H9 (cell line): ENCODE data around the gene FRRS1. TPM values are rescaled to one million over a fixed set of nuclear protein-coding genes. Genes with fewer than 3 reads are reported as not detected.

Experiments used
- DNase-seq: peaks from one replicate; pipeline ENCODE4 v3.0.0-alpha.2; 2017
- H2AFZ ChIP-seq: one replicate; pipeline ENCODE4 v1.6.1; 2013; ENCODE audit warnings: mild to moderate bottlenecking, low read length, control low read depth, moderate library complexity
- H2AK5ac ChIP-seq: 2 replicates; pipeline ENCODE4 v1.6.1; 2013; ENCODE audit warnings: low read length, control low read depth, mixed read lengths; ENCODE audit not compliant: insufficient read length
- H2BK120ac ChIP-seq: one replicate; pipeline ENCODE4 v1.6.1; 2013; ENCODE audit warnings: low read depth, mild to moderate bottlenecking, low read length, control low read depth, inconsistent platforms; ENCODE audit not compliant: poor library complexity, severe bottlenecking
- H2BK12ac ChIP-seq: 2 replicates; pipeline ENCODE4 v1.6.1; 2013; ENCODE audit warnings: low read length, control low read depth, mixed read lengths, low read depth; ENCODE audit not compliant: insufficient read length
- H2BK15ac ChIP-seq: 2 replicates; pipeline ENCODE4 v1.6.1; 2013; ENCODE audit warnings: low read depth, low read length, control low read depth
- H2BK20ac ChIP-seq: one replicate; pipeline ENCODE4 v1.6.1; 2013; ENCODE audit warnings: low read depth, mild to moderate bottlenecking, low read length, control low read depth, inconsistent platforms; ENCODE audit not compliant: poor library complexity, severe bottlenecking
- H2BK5ac ChIP-seq: 2 replicates; pipeline ENCODE4 v1.6.1; 2013; ENCODE audit warnings: low read length, control low read depth, mixed read lengths; ENCODE audit not compliant: insufficient read length
- H3K14ac ChIP-seq: 2 replicates; pipeline ENCODE4 v1.6.1; 2013; ENCODE audit warnings: low read length, control low read depth; ENCODE audit not compliant: insufficient read depth
- H3K18ac ChIP-seq: 2 replicates; pipeline ENCODE4 v1.6.1; 2013; ENCODE audit warnings: low read depth, mild to moderate bottlenecking, mixed read lengths, low read length, control low read depth; ENCODE audit not compliant: insufficient read length
- H3K23ac ChIP-seq: 2 replicates; pipeline ENCODE4 v1.6.1; 2013; ENCODE audit warnings: low read length, control low read depth, mixed read lengths, low read depth; ENCODE audit not compliant: insufficient read length
- H3K23me2 ChIP-seq: 2 replicates; pipeline ENCODE4 v1.6.1; 2013; ENCODE audit warnings: low read depth, mild to moderate bottlenecking, mixed read lengths, low read length, control low read depth; ENCODE audit not compliant: insufficient read length, poor library complexity, severe bottlenecking
- H3K27ac ChIP-seq: 2 replicates; pipeline ENCODE4 v1.5.1; 2013; ENCODE audit warnings: low read length, control low read depth, mixed read lengths, low read depth; ENCODE audit not compliant: insufficient read length
- H3K27me3 ChIP-seq: 2 replicates; pipeline ENCODE4 v1.6.1; 2013; ENCODE audit warnings: low read length, control low read depth, inconsistent platforms; ENCODE audit not compliant: insufficient read depth
- H3K4ac ChIP-seq: 2 replicates; pipeline ENCODE4 v1.6.1; 2013; ENCODE audit warnings: low read depth, mild to moderate bottlenecking, control low read depth, inconsistent platforms, low read length, moderate library complexity
- H3K4me1 ChIP-seq: 2 replicates; pipeline ENCODE4 v1.6.1; 2013; ENCODE audit warnings: low read length, control low read depth, inconsistent platforms; ENCODE audit not compliant: insufficient read depth
- H3K4me2 ChIP-seq: 2 replicates; pipeline ENCODE4 v1.6.1; 2013; ENCODE audit warnings: low read length, control low read depth, mixed read lengths; ENCODE audit not compliant: insufficient read length, insufficient read depth
- H3K56ac ChIP-seq: 2 replicates; pipeline ENCODE4 v1.6.1; 2013; ENCODE audit warnings: low read depth, mild to moderate bottlenecking, mixed read lengths, low read length, control low read depth; ENCODE audit not compliant: insufficient read length
- H3K79me1 ChIP-seq: 2 replicates; pipeline ENCODE4 v1.6.1; 2013; ENCODE audit warnings: low read depth, mild to moderate bottlenecking, moderate library complexity, low read length, control low read depth, inconsistent platforms; ENCODE audit not compliant: insufficient read depth, poor library complexity, severe bottlenecking
- H3K79me2 ChIP-seq: 2 replicates; pipeline ENCODE4 v1.6.1; 2013; ENCODE audit warnings: low read length, control low read depth, inconsistent platforms; ENCODE audit not compliant: insufficient read depth
- H3K9ac ChIP-seq: 2 replicates; pipeline ENCODE4 v1.6.1; 2013; ENCODE audit warnings: low read length, control low read depth, mixed read lengths; ENCODE audit not compliant: insufficient read length; ENCODE audit errors: extremely low read depth
- H3K9me3 ChIP-seq: one replicate; pipeline ENCODE4 v1.6.1; 2013; ENCODE audit warnings: low read depth, low read length, inconsistent platforms; ENCODE audit not compliant: control insufficient read depth
- H3T11ph ChIP-seq: one replicate; pipeline ENCODE4 v1.6.1; 2013; ENCODE audit warnings: mild to moderate bottlenecking, low read length, control low read depth, inconsistent platforms
- H4K20me1 ChIP-seq: one replicate; pipeline ENCODE4 v1.6.1; 2013; ENCODE audit not compliant: control insufficient read depth, insufficient read length, insufficient read depth
- H4K5ac ChIP-seq: 2 replicates; pipeline ENCODE4 v1.6.1; 2013; ENCODE audit warnings: low read depth, mild to moderate bottlenecking, mixed read lengths, low read length, control low read depth; ENCODE audit not compliant: insufficient read length
- H4K8ac ChIP-seq: replicated peaks from 2 replicates; pipeline ENCODE4 v1.6.1; 2013; ENCODE audit warnings: low read length, control low read depth, mixed read lengths, low read depth; ENCODE audit not compliant: insufficient read length
- H4K91ac ChIP-seq: 2 replicates; pipeline ENCODE4 v1.6.1; 2013; ENCODE audit warnings: low read depth, mild to moderate bottlenecking, moderate library complexity, mixed read lengths, low read length, control low read depth; ENCODE audit not compliant: insufficient read length
- H3K27ac Mint-ChIP-seq, 3 experiments: 2 replicates in 2 of 3; 3 replicates in 1 of 3; pipeline ENCODE4 v1.8.0; 2020 to 2021; ENCODE audit warnings: mixed read lengths in 3 of 3, mild to moderate bottlenecking in 1 of 3, moderate library complexity in 1 of 3
- H3K27me3 Mint-ChIP-seq: 2 replicates; pipeline ENCODE4 v1.8.0; 2021; ENCODE audit warnings: low read depth, mild to moderate bottlenecking, moderate library complexity, mixed read lengths
- H3K36me3 Mint-ChIP-seq, 3 experiments: 2 replicates in 2 of 3; 3 replicates in 1 of 3; pipeline ENCODE4 v1.8.0; 2020 to 2021; ENCODE audit warnings: low read depth in 3 of 3, mixed read lengths in 3 of 3; ENCODE audit not compliant: insufficient read depth in 1 of 3
- H3K4me1 Mint-ChIP-seq, 2 experiments: 2 replicates each; pipeline ENCODE4 v1.8.0; 2020; ENCODE audit warnings: mixed read lengths in 2 of 2
- H3K4me3 Mint-ChIP-seq, 2 experiments: 2 replicates in 1 of 2; 3 replicates in 1 of 2; pipeline ENCODE4 v1.8.0; 2020 to 2021; ENCODE audit warnings: mild to moderate bottlenecking in 2 of 2, mixed read lengths in 2 of 2, moderate library complexity in 1 of 2
- H3K9me3 Mint-ChIP-seq, 2 experiments: 2 replicates in 1 of 2; 3 replicates in 1 of 2; pipeline ENCODE4 v1.8.0; 2020; ENCODE audit warnings: mild to moderate bottlenecking in 2 of 2, mixed read lengths in 2 of 2, moderate library complexity in 1 of 2
- WGBS: extraction: QIAGEN DNeasy Blood & Tissue Kit; methylation state at CpG from one replicate; pipeline ENCODE4 v1.1.7; 2013; ENCODE audit warnings: missing lambda C conversion rate, low lambda C conversion rate, mixed read lengths; ENCODE audit not compliant: insufficient read length; ENCODE audit errors: extremely low coverage; 5-methylcytosine and 5-hydroxymethylcytosine counted together
- total RNA-seq: library from RNA; stranded (reverse); gene quantifications from 2 replicates; pipeline ENCODE4 v1.2.1, GENCODE V29; 2021
- TF ChIP-seq, protein P1 (sequence below): fragments of 200-600 bp; sonication (generic); conservative IDR thresholded peaks from 3 replicates; pipeline ENCODE4 v1.8.0; 2021; ENCODE audit warnings: antibody characterized with exemption, mild to moderate bottlenecking

FRRS1 gene
- total RNA-seq, 1 experiment from 2014 or later: 5.6 TPM

GRCh38 chr1:99723251-99723650 is 43.2 kb downstream of the FRRS1 start:
- no peak overlapping the region for H3K23ac ChIP-seq
- H4K91ac ChIP-seq: no peak overlapping the region
- H3K27ac ChIP-seq: no peak overlapping the region
- H2BK12ac ChIP-seq: no peak overlapping the region
- Mint-ChIP-seq H3K36me3 (no peaks in the 10 kb centered on the region), H3K4me3 (no peak overlapping the region), H3K27me3 (no peaks in the 10 kb centered on the region), H3K9me3 (no peaks in the 10 kb centered on the region), H3K27ac (no peak overlapping the region), H3K4me1 (peaks cover 16 to 22% of the 10 kb centered on the region in 2 experiments)
- H2BK20ac ChIP-seq: no peak overlapping the region
- no peak overlapping the region for H2AK5ac ChIP-seq
- no CpG with 5 or more reads among the region's 3 CpGs for WGBS
- no peak overlapping the region for H3K18ac ChIP-seq
- H3K79me1 ChIP-seq: no peaks in the 10 kb centered on the region
- H3K9ac ChIP-seq: no peak overlapping the region
- H3K23me2 ChIP-seq: no peaks in the 10 kb centered on the region
- no peak overlapping the region for H2BK5ac ChIP-seq
- H3K79me2 ChIP-seq: no peaks in the 10 kb centered on the region
- no peak overlapping the region for H2BK120ac ChIP-seq
- H2AFZ ChIP-seq: no peak overlapping the region
- H3T11ph ChIP-seq: no peak overlapping the region
- H3K56ac ChIP-seq: no peak overlapping the region
- H2BK15ac ChIP-seq: no peak overlapping the region
- no peak overlapping the region for H3K4me2 ChIP-seq
- no peak overlapping the region for H4K8ac ChIP-seq
- no peaks in the 10 kb centered on the region; the same call in 1 of the 2 replicates for H3K4me1 ChIP-seq
- no peak for DNase-seq
- H4K5ac ChIP-seq: no peak overlapping the region
- no peak overlapping the region for H3K14ac ChIP-seq
- H3K9me3 ChIP-seq: no peaks in the 10 kb centered on the region
- no peak overlapping the region for H3K4ac ChIP-seq
- no peaks in the 10 kb centered on the region for H3K27me3 ChIP-seq
- TF ChIP-seq, protein P1, sequence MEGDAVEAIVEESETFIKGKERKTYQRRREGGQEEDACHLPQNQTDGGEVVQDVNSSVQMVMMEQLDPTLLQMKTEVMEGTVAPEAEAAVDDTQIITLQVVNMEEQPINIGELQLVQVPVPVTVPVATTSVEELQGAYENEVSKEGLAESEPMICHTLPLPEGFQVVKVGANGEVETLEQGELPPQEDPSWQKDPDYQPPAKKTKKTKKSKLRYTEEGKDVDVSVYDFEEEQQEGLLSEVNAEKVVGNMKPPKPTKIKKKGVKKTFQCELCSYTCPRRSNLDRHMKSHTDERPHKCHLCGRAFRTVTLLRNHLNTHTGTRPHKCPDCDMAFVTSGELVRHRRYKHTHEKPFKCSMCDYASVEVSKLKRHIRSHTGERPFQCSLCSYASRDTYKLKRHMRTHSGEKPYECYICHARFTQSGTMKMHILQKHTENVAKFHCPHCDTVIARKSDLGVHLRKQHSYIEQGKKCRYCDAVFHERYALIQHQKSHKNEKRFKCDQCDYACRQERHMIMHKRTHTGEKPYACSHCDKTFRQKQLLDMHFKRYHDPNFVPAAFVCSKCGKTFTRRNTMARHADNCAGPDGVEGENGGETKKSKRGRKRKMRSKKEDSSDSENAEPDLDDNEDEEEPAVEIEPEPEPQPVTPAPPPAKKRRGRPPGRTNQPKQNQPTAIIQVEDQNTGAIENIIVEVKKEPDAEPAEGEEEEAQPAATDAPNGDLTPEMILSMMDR: no peak
- no peaks in the 10 kb centered on the region for H4K20me1 ChIP-seq
